ENCODE results near the gene USP15.

- TF ChIP-seq REST (IDR thresholded peaks at IDR 0.05; ENCODE audit: low read depth) (no peak), RAD21 (IDR thresholded peaks at IDR 0.05; ENCODE audit: low read depth) (no peak), CEBPB (IDR thresholded peaks at IDR 0.05) (no peak), TEAD4 (IDR thresholded peaks at IDR 0.05) (no peak), EP300 (IDR thresholded peaks at IDR 0.05; ENCODE audit: borderline replicate concordance) (no peak), MAX (IDR thresholded peaks at IDR 0.05) (no peak), TCF12 (IDR thresholded peaks at IDR 0.05; ENCODE audit: low read depth) (no peak), EGR1 (IDR thresholded peaks at IDR 0.05) (no peak), FOXM1 (IDR thresholded peaks at IDR 0.05; ENCODE audit: borderline replicate concordance, low read depth) (no peak), USF1 (IDR thresholded peaks at IDR 0.05) (no peak), CREB1 (IDR thresholded peaks at IDR 0.05; ENCODE audit: low read depth) (no peak)
Observed at GRCh38 chr12:62371661-62372060, 111.5 kb downstream of the USP15 start.
